G401 (cell line): Measurements from ENCODE around the gene CNOT8. TPM values are rescaled to one million over a fixed set of nuclear protein-coding genes. Genes with fewer than 3 reads are reported as not detected.
"Not testable (repeated sequence)": the region's sequence is repeated elsewhere in the genome, so short reads cannot be mapped to it uniquely, and the experiment has no call there.

Experiments
- DNase-seq: peaks from one replicate; pipeline ENCODE4 v3.0.0-alpha.2; 2015; ENCODE audit warnings: low spot score
- in situ Hi-C: cut with HindIII; loops from 2 replicates; pipeline ENCODE4 v1.10.0; 2016; ENCODE audit warnings: low sequenced_read_pairs, mixed read lengths
- total RNA-seq: library from RNA; depleted of rRNA; stranded (reverse); fragments of >200 nt; shearing (Covaris generic); gene quantifications from 2 replicates; pipeline ENCODE4 v1.2.3, GENCODE V29; 2014; rRNA removed

CNOT8 gene
- total RNA-seq, result 63.0 and 69.6 TPM in 2 replicates

- peak; percentile 98 for DNase-seq
- in situ Hi-C loops, result no loop called here
Measured at GRCh38 chr5:154858297-154858971, at the start of gene CNOT8. Gene CNOT8, plus strand, starts transcription at chr5:154858627. Its CDS starts 4,652 bp downstream, at chr5:154863279.

- in situ Hi-C loops, result no loop called here
- DNase-seq, result no peak
Measured at GRCh38 chr5:154811239-154811638, 47.2 kb upstream of the CNOT8 start.

- DNase-seq, result peak; percentile 56
- in situ Hi-C loops, result no loop called here
Measured at GRCh38 chr5:154811653-154812465, 46.6 kb upstream of the CNOT8 start.

- DNase-seq, result no peak
- in situ Hi-C loops, result no loop called here
Measured at GRCh38 chr5:154813158-154813557, 45.3 kb upstream of the CNOT8 start.

- in situ Hi-C loops, result no loop called here
- DNase-seq, result no peak
Measured at GRCh38 chr5:154813736-154814135, 44.7 kb upstream of the CNOT8 start.

- in situ Hi-C loops, result no loop called here
- DNase-seq, result no peak
Measured at GRCh38 chr5:154815025-154815424, 43.4 kb upstream of the CNOT8 start.

GRCh38 chr5:154815684-154816247 is 42.7 kb upstream of the CNOT8 start:
- no peak for DNase-seq
- in situ Hi-C loops, result no loop called here

- in situ Hi-C loops, result no loop called here
- no peak for DNase-seq
Measured at GRCh38 chr5:154816891-154817492, 41.4 kb upstream of the CNOT8 start.

GRCh38 chr5:154817815-154818214 is 40.6 kb upstream of the CNOT8 start:
- in situ Hi-C loops, result no loop called here
- DNase-seq, result no peak

- no peak for DNase-seq
- in situ Hi-C loops, result no loop called here
Measured at GRCh38 chr5:154818471-154819116, 39.8 kb upstream of the CNOT8 start.

- DNase-seq, result no peak
- in situ Hi-C loops, result no loop called here
Measured at GRCh38 chr5:154819546-154819945, 38.9 kb upstream of the CNOT8 start.

GRCh38 chr5:154820383-154820782 is 38.0 kb upstream of the CNOT8 start:
- DNase-seq, result no peak
- in situ Hi-C loops, result no loop called here

GRCh38 chr5:154822896-154823295 is 35.5 kb upstream of the CNOT8 start:
- DNase-seq, in situ Hi-C loops: not testable (repeated sequence)

GRCh38 chr5:154823605-154824004 is 34.8 kb upstream of the CNOT8 start:
- no peak for DNase-seq
- in situ Hi-C loops, result no loop called here

GRCh38 chr5:154824070-154824469 is 34.4 kb upstream of the CNOT8 start:
- DNase-seq, result no peak
- in situ Hi-C loops, result no loop called here

GRCh38 chr5:154829181-154829588 is 29.2 kb upstream of the CNOT8 start:
- in situ Hi-C loops, result no loop called here

GRCh38 chr5:154829589-154830218 is 28.7 kb upstream of the CNOT8 start:
- in situ Hi-C loops, result no loop called here

More at GRCh38 chr5:154829181-154829588, 29.2 kb upstream of the CNOT8 start:
- no peak for DNase-seq

GRCh38 chr5:154830219-154830595 is 28.2 kb upstream of the CNOT8 start:
- in situ Hi-C loops, result no loop called here
- DNase-seq, result no peak

More at GRCh38 chr5:154829589-154830218, 28.7 kb upstream of the CNOT8 start:
- DNase-seq, result no peak

- no peak for DNase-seq
- in situ Hi-C loops, result no loop called here
Measured at GRCh38 chr5:154830596-154830995, 27.8 kb upstream of the CNOT8 start.
